Measurements from ENCODE around the gene HNRNPUL1. TPM values are rescaled to one million over a fixed set of nuclear protein-coding genes. Genes with fewer than 3 reads are reported as not detected.

HNRNPUL1 gene
- total and polyA plus RNA-seq, 3 experiments from 2014 or later = 100 to 279 (median 270) TPM

DNA sequence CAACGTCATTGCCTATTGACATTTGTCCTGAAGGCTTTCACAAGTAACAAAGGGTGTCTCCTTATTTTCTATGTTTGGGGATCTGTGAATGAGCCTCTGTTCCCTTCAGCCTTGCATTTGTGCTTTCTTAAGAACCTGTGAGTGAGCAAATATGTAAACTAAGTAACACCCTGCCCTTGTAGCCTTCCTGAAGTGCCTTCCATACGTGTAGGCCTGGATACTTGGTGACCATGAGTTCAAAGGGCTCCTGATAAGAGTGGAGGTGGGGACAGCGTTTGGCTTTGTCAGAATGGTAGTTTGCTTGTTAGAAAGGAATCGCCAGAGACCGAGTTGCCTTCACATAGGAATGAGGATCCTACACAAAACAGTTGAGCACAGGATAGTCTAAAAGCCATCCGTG, 31.3 kb downstream of the HNRNPUL1 start:
- peaks cover 55 to 67% (median 61%) of the 10 kb centered on the region in 3 donors for H3K4me1 Mint-ChIP-seq
- ChIA-PET POLR2A (interaction anchor here (1.1 kb wide), 1 partner anchor 13 kb away, joined by 3 read pairs; no protein-coding TSS in a partner anchor), CTCF (interaction anchor here (1.5 to 1.8 kb wide), 2 partner anchors 13 to 30 kb away, joined by 3 to 5 read pairs; no protein-coding TSS in a partner anchor)
- no peak overlapping the region for H3K4me3 Mint-ChIP-seq
- no peaks in the 10 kb centered on the region for H3K27me3 Mint-ChIP-seq
- H3K27ac Mint-ChIP-seq = peak overlapping the region in 7 of 8 donors; percentile 96 to 100 (median 97)
- no peak overlapping the region for H3K27ac ChIP-seq (ENCODE audit: low read depth, low read length)
- H3K36me3 Mint-ChIP-seq = peaks cover 11 to 96% (median 47%) of the 10 kb centered on the region in 3 donors
- peaks cover 48% of the 10 kb centered on the region for H3K4me1 ChIP-seq (ENCODE audit: insufficient read depth, low read length)
- H3K4me3 ChIP-seq (ENCODE audit: low read length) = no peak overlapping the region
- DNase-seq = no peak
- H3K36me3 ChIP-seq (ENCODE audit: insufficient read depth, low read length) = peaks cover 72% of the 10 kb centered on the region
- H3K9me3 Mint-ChIP-seq = no peaks in the 10 kb centered on the region
- H3K27me3 ChIP-seq (ENCODE audit: insufficient read depth, low read length, poor library complexity, severe bottlenecking) = no peaks in the 10 kb centered on the region
- no peaks in the 10 kb centered on the region for H3K9me3 ChIP-seq (ENCODE audit: low read length)

DNA sequence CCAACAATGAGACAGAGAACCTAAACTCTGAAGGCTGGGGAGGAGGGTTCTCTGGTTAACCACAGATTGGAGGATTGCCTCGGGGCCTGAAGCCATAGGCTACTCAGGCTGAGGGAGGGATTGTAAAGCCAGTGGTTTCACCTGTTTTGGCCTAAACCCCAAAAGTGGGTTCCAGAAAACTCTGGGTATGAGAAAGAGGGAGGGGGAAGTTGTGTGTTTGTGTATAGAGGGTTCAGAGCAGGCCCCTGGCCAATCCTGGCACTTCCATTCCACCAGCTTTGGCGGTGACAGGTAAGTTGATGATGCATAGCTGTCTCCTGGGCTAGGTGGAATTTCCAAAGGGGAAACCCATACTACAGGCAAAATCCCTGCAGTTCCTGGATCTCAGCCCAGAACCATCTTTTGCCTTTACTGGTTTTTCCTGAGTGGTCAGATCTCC, 32.3 kb downstream of the HNRNPUL1 start:
- no peak overlapping the region for H3K27ac ChIP-seq (ENCODE audit: low read depth, low read length)
- H3K9me3 ChIP-seq (ENCODE audit: low read length) = no peaks in the 10 kb centered on the region
- H3K27me3 ChIP-seq (ENCODE audit: insufficient read depth, low read length, poor library complexity, severe bottlenecking) = no peaks in the 10 kb centered on the region
- peaks cover 57% of the 10 kb centered on the region for H3K4me1 ChIP-seq (ENCODE audit: insufficient read depth, low read length)
- H3K9me3 Mint-ChIP-seq = no peaks in the 10 kb centered on the region
- H3K36me3 ChIP-seq (ENCODE audit: insufficient read depth, low read length) = peaks cover 71% of the 10 kb centered on the region
- peaks cover 11 to 99% (median 53%) of the 10 kb centered on the region in 3 donors for H3K36me3 Mint-ChIP-seq
- no peak for DNase-seq
- H3K4me1 Mint-ChIP-seq = peaks cover 63 to 72% (median 70%) of the 10 kb centered on the region in 3 donors
- POLR2A ChIA-PET = interaction anchor here (3.2 kb wide), 1 partner anchor 33 kb away, joined by 16 read pairs; the partner anchor contains the start of gene HNRNPUL1
- peak overlapping the region in 6 of 7 donors; percentile 21 to 83 (median 66) for H3K4me3 Mint-ChIP-seq
- H3K4me3 ChIP-seq (ENCODE audit: low read length) = no peak overlapping the region
- CTCF ChIA-PET = interaction anchor here (1.5 to 4.0 kb wide), 2 partner anchors 12 to 31 kb away, joined by 3 to 24 read pairs; no protein-coding TSS in a partner anchor
- H3K27me3 Mint-ChIP-seq = no peaks in the 10 kb centered on the region
- H3K27ac Mint-ChIP-seq = peak overlapping the region; percentile 96 to 100 (median 98)

DNA sequence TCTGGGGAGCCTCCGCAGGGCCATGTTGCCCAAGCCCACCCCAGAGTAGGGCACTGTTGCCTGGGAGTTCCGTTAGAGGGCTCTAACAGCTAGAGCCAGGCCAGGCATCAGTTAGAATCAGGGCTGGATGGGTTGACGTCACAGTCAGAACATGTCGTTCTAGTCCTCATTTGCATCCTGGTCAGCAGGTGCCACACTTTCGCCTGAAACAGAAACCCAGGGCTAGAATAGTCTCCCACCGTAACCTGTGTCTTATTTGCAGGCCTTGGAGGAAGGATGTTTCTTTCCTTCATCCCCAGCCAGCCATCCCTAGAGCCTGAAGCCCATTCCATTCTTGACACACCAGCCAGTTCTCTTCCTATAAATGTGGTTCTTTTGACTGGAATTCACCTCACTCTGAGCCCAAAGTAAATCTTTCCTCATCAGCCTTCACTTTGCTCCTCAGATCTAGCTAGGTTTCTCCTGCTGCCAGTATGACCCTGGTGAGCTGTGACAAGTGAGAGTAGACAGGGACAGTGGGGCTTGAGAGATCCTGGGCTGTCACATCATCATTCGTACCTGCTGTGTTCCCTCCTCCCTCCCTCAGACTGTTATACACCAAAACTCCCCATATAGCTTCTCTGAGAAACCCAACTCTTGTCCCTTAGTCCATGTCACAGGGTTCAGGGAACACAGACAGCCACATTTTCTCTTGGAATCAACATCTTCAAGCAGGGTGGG, 33.6 kb downstream of the HNRNPUL1 start:
- H3K9me3 Mint-ChIP-seq = no peaks in the 10 kb centered on the region
- peaks cover 73 to 86% (median 83%) of the 10 kb centered on the region in 3 donors for H3K4me1 Mint-ChIP-seq
- Histone ChIP-seq H3K36me3 (ENCODE audit: insufficient read depth, low read length) (peaks cover 58% of the 10 kb centered on the region), H3K27ac (ENCODE audit: low read depth, low read length) (peak overlapping the region; percentile 68), H3K4me3 (ENCODE audit: low read length) (no peak overlapping the region), H3K4me1 (ENCODE audit: insufficient read depth, low read length) (peaks cover 70% of the 10 kb centered on the region), H3K27me3 (ENCODE audit: insufficient read depth, low read length, poor library complexity, severe bottlenecking) (no peaks in the 10 kb centered on the region), H3K9me3 (ENCODE audit: low read length) (no peaks in the 10 kb centered on the region)
- peak in 1 of 5 donors; percentile 36 for DNase-seq
- peaks cover 12 to 97% (median 52%) of the 10 kb centered on the region in 3 donors for H3K36me3 Mint-ChIP-seq
- peak overlapping the region; percentile 96 to 100 (median 98) for H3K27ac Mint-ChIP-seq
- POLR2A ChIA-PET = interaction anchor here (0.6 to 3.2 kb wide), 2 partner anchors 9 to 34 kb away, joined by 3 to 16 read pairs; partner anchors contain the start of gene HNRNPUL1
- CTCF ChIA-PET = interaction anchor here (1.2 to 4.0 kb wide), 3 partner anchors 10 to 94 kb away, joined by 3 to 24 read pairs (median 10); no protein-coding TSS in a partner anchor
- peak overlapping the region; percentile 37 to 67 (median 61) for H3K4me3 Mint-ChIP-seq
- H3K27me3 Mint-ChIP-seq = no peaks in the 10 kb centered on the region

DNA sequence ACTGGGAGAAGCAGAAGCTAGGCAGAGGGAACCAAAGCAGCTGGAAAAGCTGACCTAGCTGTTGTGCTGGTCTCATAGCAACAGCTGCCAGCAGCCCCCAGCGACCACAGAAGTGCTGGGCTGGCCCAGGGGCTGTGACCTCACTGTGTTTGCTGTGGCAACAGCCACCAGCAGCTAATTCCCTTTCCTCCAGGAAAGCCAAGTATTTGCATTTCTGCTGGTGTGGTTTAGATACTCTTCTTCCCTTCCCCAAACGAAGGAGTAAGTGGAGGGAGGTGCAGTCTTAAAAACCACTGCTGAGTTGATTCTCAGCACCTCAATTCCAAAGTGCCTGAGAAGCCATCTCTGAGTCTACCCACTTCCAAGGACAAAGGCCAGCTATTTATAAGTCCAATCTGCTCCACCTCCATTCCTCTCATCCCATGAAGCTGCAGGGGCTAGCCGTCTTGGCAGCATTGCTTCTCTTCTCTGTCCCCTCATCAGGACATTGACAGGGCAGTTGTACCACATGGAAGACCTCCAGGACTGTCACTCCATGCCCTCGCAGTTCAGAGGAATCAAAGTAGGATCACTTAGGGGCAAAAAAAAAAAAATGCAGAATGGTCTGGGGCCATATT, 34.3 kb downstream of the HNRNPUL1 start:
- H3K27ac ChIP-seq (ENCODE audit: low read depth, low read length) = peak overlapping the region; percentile 68
- Mint-ChIP-seq H3K36me3 (peaks cover 15 to 97% (median 53%) of the 10 kb centered on the region in 3 donors), H3K9me3 (no peaks in the 10 kb centered on the region), H3K27ac (peak overlapping the region; percentile 96 to 100 (median 98)), H3K4me3 (peak overlapping the region; percentile 37 to 67 (median 64)), H3K27me3 (no peaks in the 10 kb centered on the region), H3K4me1 (peaks cover 80 to 93% (median 90%) of the 10 kb centered on the region in 3 donors)
- H3K27me3 ChIP-seq (ENCODE audit: insufficient read depth, low read length, poor library complexity, severe bottlenecking) = no peaks in the 10 kb centered on the region
- ChIA-PET CTCF (interaction anchor here (1.2 to 4.0 kb wide), 3 partner anchors 10 to 94 kb away, joined by 3 to 24 read pairs (median 10); no protein-coding TSS in a partner anchor), POLR2A (interaction anchor here (3.2 kb wide), 1 partner anchor 35 kb away, joined by 16 read pairs; the partner anchor contains the start of gene HNRNPUL1)
- peak; percentile 45 to 78 (median 56) for DNase-seq
- H3K4me3 ChIP-seq (ENCODE audit: low read length) = no peak overlapping the region
- no peaks in the 10 kb centered on the region for H3K9me3 ChIP-seq (ENCODE audit: low read length)
- peaks cover 52% of the 10 kb centered on the region for H3K36me3 ChIP-seq (ENCODE audit: insufficient read depth, low read length)
- peaks cover 77% of the 10 kb centered on the region for H3K4me1 ChIP-seq (ENCODE audit: insufficient read depth, low read length)

DNA sequence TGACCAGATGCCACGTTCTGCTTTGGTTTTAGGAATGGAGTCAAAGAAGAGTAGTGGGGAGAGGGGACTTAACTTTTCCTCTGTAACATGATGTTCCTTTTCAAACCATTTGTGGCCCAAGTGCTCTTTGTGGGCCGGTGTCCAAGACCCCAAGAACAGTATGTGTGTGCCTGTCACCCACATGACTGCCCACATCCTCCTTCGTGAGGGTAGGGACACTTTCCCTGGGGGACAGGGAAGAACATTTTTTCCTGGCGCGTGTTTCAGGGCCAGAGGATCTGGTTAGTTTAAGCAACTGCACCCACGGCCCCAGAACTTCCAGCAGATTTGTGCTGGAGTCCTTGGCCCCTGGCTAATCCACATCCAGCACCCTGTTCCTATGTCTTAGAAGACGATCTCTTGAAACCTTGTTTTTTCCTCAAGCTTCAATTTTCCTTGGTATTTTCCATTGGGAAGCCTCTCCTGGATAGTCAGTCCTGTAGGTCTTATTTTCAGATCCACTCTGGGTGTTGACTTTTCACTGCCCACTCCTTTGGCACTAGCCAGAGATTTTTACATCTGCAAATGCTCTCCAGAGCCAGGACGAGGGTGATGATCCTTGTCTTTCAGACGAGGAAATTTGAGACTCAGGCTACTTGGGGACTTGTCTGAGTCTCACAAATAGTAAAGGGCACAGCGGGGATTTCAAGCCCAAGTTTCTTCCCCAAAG, 35.0 kb downstream of the HNRNPUL1 start:
- Histone ChIP-seq H3K4me1 (ENCODE audit: insufficient read depth, low read length) (peaks cover 85% of the 10 kb centered on the region), H3K36me3 (ENCODE audit: insufficient read depth, low read length) (peaks cover 51% of the 10 kb centered on the region), H3K27ac (ENCODE audit: low read depth, low read length) (peak overlapping the region; percentile 68), H3K4me3 (ENCODE audit: low read length) (no peak overlapping the region), H3K9me3 (ENCODE audit: low read length) (no peaks in the 10 kb centered on the region), H3K27me3 (ENCODE audit: insufficient read depth, low read length, poor library complexity, severe bottlenecking) (no peaks in the 10 kb centered on the region)
- H3K9me3 Mint-ChIP-seq = no peaks in the 10 kb centered on the region
- H3K36me3 Mint-ChIP-seq = peaks cover 18 to 97% (median 52%) of the 10 kb centered on the region in 3 donors
- H3K4me3 Mint-ChIP-seq = peak overlapping the region; percentile 31 to 72 (median 66)
- peak in 1 of 5 donors; percentile 7 for DNase-seq
- POLR2A ChIA-PET = interaction anchor here (1.0 to 3.2 kb wide), 2 partner anchors 35 to 256 kb away, joined by 3 to 16 read pairs; partner anchors contain the start of gene HNRNPUL1
- H3K27me3 Mint-ChIP-seq = no peaks in the 10 kb centered on the region
- CTCF ChIA-PET = interaction anchor here (1.3 to 4.0 kb wide), 3 partner anchors 9 to 95 kb away, joined by 4 to 24 read pairs (median 10); partner anchors contain the start of gene HNRNPUL1
- H3K4me1 Mint-ChIP-seq = peaks cover 86 to 100% (median 98%) of the 10 kb centered on the region in 3 donors
- peak overlapping the region; percentile 96 to 100 (median 98) for H3K27ac Mint-ChIP-seq

- DNase-seq = peak in 4 of 5 donors; percentile 45 to 81 (median 61)
These were observed 35.5 kb downstream of the HNRNPUL1 start for GRCh38 chr19:41299755-41300089.

DNA sequence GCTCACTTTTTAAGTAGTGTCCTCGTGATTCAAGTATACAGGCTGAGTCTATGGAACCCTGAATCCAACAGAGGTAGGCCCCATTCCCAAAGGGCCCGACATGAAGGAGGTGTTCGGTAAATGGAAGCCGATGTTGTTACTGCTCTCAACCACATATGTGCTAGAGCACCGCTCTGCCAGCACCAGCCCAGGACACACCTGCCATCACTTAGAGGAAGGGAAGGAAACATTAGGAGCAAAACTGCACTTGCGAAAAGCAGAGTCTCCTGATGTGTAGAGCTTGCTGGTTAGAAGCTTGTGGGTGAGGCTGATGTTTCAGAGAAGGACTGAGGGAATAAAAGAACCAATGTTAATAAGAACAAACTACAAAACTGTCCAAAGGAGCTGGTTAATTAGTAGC, 36.4 kb downstream of the HNRNPUL1 start:
- peak overlapping the region in 4 of 7 donors; percentile 12 to 60 (median 44) for H3K4me3 Mint-ChIP-seq
- Histone ChIP-seq H3K27ac (ENCODE audit: low read depth, low read length) (no peak overlapping the region), H3K4me1 (ENCODE audit: insufficient read depth, low read length) (peaks cover 98% of the 10 kb centered on the region), H3K9me3 (ENCODE audit: low read length) (no peaks in the 10 kb centered on the region), H3K4me3 (ENCODE audit: low read length) (no peak overlapping the region), H3K36me3 (ENCODE audit: insufficient read depth, low read length) (peaks cover 51% of the 10 kb centered on the region), H3K27me3 (ENCODE audit: insufficient read depth, low read length, poor library complexity, severe bottlenecking) (no peaks in the 10 kb centered on the region)
- peaks cover 14 to 97% (median 41%) of the 10 kb centered on the region in 3 donors for H3K36me3 Mint-ChIP-seq
- ChIA-PET CTCF (interaction anchor here (0.8 to 10.1 kb wide), 5 partner anchors 17 to 97 kb away, joined by 3 to 101 read pairs (median 54); partner anchors contain the start of genes HNRNPUL1 and TGFB1), POLR2A (interaction anchor here (0.5 kb wide), 1 partner anchor 31 kb away, joined by 5 read pairs; no protein-coding TSS in a partner anchor)
- no peaks in the 10 kb centered on the region for H3K9me3 Mint-ChIP-seq
- peak overlapping the region; percentile 17 to 100 (median 97) for H3K27ac Mint-ChIP-seq
- no peak for DNase-seq
- no peaks in the 10 kb centered on the region for H3K27me3 Mint-ChIP-seq
- H3K4me1 Mint-ChIP-seq = peaks cover 94 to 100% (median 100%) of the 10 kb centered on the region in 3 donors

More at GRCh38 chr19:41299755-41300089, 35.5 kb downstream of the HNRNPUL1 start:
- no peaks in the 10 kb centered on the region for H3K27me3 ChIP-seq (ENCODE audit: insufficient read depth, low read length, poor library complexity, severe bottlenecking)
- ChIA-PET CTCF (interaction anchor here (1.3 to 4.0 kb wide), 3 partner anchors 8 to 96 kb away, joined by 4 to 24 read pairs (median 10); partner anchors contain the start of gene HNRNPUL1), POLR2A (interaction anchor here (1.0 to 3.2 kb wide), 2 partner anchors 36 to 255 kb away, joined by 3 to 16 read pairs; partner anchors contain the start of gene HNRNPUL1)
- H3K4me3 Mint-ChIP-seq = peak overlapping the region; percentile 31 to 72 (median 66)
- H3K36me3 Mint-ChIP-seq = peaks cover 15 to 97% (median 49%) of the 10 kb centered on the region in 3 donors
- peaks cover 51% of the 10 kb centered on the region for H3K36me3 ChIP-seq (ENCODE audit: insufficient read depth, low read length)
- no peak overlapping the region for H3K4me3 ChIP-seq (ENCODE audit: low read length)
- peaks cover 91 to 100% (median 99%) of the 10 kb centered on the region in 3 donors for H3K4me1 Mint-ChIP-seq
- H3K27me3 Mint-ChIP-seq = no peaks in the 10 kb centered on the region
- no peaks in the 10 kb centered on the region for H3K9me3 Mint-ChIP-seq
- peak overlapping the region; percentile 96 to 100 (median 98) for H3K27ac Mint-ChIP-seq
- H3K9me3 ChIP-seq (ENCODE audit: low read length) = no peaks in the 10 kb centered on the region
- H3K27ac ChIP-seq (ENCODE audit: low read depth, low read length) = no peak overlapping the region
- peaks cover 90% of the 10 kb centered on the region for H3K4me1 ChIP-seq (ENCODE audit: insufficient read depth, low read length)

All from CD8-positive, alpha-beta memory T cell (primary cell).